Suppressor macrophage treated with lipopolysaccharide for 4 hours (primary cell): ENCODE results near the gene CYBRD1.
"Not testable (repeated sequence)": the region's sequence is repeated elsewhere in the genome, so short reads cannot be mapped to it uniquely, and the experiment has no call there.

Experiments used
- DNase-seq: peaks from one replicate; pipeline ENCODE4 v3.0.0-alpha.2; 2020

CYBRD1 gene

GRCh38 chr2:171516793-171517192 is 5.5 kb upstream of the CYBRD1 start:
- no peak for DNase-seq

- DNase-seq = no peak
Measured at GRCh38 chr2:171520471-171520870, 1.8 kb upstream of the CYBRD1 start.

- DNase-seq = no peak
Measured at GRCh38 chr2:171521361-171522051, 768 bp upstream of the CYBRD1 start.

DNA sequence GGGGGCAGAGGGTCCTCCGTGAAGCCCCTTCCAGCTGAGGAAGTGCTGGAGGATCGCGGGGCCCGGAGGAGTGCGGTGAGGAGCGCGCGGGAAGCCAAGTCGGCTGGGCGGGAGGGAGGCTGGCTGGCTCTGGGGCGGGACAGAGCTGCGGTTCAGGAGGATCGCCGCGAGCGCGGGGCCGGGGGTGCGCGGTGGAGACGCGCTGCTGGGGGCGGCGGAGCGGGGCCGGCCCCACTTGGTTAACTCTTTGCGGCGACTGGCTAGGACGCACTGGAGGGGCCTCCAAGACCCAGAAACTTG is 464 bp downstream of the CYBRD1 start:
- no peak for DNase-seq

- DNase-seq = peak; percentile 67
Measured at GRCh38 chr2:171523088-171524017, 1.1 kb downstream of the CYBRD1 start.

- peak; percentile 11 for DNase-seq
Measured at GRCh38 chr2:171524018-171524401, 1.7 kb downstream of the CYBRD1 start.

GRCh38 chr2:171529914-171530313 is 7.6 kb downstream of the CYBRD1 start:
- DNase-seq = no peak

- no peak for DNase-seq
Measured at GRCh38 chr2:171530378-171530777, 8.1 kb downstream of the CYBRD1 start.

DNA sequence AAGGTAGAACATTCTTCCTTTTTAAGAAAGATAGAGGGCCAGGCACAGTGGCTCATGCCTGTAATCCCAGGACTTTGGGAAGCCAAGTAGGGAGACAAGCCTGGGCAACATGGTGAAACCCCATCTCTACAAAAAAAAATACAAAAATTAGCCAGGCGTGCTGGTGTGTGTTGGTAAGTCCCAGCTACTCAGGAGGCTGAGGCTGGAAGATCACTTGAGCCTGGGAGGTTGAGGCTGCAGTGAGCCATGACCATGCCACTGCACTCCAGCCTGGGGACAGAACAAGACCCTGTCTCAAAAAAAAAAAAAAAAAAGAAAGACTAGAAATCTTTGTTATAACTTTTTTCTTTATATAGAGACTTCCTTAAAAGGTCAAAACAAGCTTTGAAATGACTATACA is 8.6 kb downstream of the CYBRD1 start:
- DNase-seq = not testable (repeated sequence)

DNA sequence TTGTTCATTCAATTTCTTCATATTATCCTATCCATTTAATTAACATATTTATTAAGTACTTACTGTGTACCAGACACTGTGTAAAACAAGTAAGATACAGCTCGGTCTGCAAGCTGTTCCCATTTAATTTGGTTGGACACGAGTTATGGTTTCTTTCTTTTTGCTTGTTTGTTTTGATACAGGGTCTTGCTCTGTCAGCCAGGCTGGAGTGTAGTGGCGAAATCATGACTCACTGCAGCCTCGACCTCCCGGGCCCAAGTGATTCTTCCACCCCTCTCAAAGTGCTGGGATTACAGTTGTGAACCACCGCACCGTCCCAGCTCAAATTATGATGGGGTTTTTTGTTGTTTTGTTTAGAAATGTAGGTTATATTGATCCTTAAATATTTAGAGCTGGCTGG is 9.0 kb downstream of the CYBRD1 start:
- peak; percentile 40 for DNase-seq

- DNase-seq = peak; percentile 42
Measured at GRCh38 chr2:171531836-171532450, 9.7 kb downstream of the CYBRD1 start.

DNA sequence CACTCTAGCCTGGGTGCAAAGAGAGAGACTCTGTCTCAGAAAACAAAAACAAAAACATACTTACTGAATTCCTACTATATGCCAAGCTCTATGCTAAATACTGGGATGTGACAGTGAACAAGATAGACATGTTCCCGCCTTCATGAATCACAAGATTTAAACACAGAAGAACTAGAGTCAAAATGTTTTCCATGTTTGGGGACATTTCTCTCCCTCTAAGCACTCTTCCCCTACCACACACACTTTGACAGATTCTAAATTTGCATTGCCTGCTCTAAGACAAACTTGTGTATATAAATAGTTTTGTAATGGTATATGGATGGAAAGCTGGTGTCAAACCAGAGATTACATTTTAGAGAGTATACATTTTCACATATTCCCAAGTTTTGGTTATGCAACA is 11.1 kb downstream of the CYBRD1 start:
- no peak for DNase-seq

DNA sequence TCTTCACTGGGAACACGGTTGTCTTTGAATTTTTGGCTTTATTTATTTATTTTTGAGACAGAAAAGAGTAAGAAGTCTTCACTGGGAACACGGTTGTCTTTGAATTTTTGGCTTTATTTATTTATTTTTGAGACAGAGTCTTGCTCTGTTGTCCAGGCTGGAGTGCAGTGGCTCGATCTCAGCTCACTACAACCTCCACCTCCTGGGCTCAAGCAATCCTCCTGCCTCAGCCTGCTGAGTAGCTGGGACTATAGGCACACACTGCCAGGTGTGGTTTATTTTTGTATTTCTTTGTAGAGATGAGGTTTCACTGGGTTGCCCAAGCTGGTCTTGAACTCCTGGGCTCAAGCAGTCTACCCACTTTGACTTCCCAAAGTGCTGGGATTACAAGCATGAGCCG is 13.3 kb downstream of the CYBRD1 start:
- DNase-seq = not testable (repeated sequence)

DNA sequence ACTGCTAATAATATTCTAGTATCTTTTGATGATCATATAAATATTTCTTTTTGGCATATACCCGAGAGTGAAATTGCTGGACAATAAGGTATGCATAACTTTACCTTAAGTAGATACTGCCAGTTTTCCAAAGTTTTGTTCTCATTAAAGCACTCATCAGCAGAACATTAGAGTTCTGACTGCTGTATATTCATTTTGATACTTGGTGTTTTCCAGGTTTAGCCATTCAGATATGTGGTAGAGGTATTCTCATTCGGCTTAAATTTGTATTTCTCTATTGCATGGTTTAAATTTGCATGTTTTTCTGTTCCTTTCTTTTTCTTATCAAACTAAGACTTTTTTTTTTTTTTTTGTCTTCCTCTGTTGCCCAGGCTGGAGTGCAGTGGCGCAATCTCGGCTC is 18.2 kb downstream of the CYBRD1 start:
- no peak for DNase-seq

DNA sequence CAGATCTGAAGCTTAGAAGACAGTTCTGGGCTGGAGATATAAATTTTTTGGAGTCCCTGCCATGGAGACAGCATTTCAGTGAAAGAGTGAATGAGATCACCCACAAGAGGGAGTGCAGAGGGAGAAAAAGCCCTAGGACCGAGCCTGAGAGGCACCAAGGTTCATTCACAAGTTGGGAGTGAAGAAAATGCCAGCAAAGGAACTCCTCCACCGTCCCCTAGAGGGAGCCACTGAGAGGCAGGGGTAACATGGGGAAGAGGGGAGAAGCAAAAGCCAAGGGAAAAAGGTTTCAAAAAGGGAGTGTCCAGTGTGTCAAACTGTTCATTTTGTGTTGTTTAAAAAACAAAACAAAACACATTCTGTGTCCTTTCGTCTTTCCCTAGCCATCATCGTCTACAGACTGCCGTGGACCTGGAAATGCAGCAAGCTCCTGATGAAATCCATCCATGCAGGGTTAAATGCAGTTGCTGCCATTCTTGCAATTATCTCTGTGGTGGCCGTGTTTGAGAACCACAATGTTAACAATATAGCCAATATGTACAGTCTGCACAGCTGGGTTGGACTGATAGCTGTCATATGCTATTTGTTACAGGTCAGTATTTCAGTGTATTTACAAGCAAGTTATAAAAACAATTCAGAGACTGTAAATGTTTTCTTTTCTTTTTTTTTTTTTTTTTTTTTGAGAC is 19.1 kb downstream of the CYBRD1 start:
- peak; percentile 15 for DNase-seq

DNA sequence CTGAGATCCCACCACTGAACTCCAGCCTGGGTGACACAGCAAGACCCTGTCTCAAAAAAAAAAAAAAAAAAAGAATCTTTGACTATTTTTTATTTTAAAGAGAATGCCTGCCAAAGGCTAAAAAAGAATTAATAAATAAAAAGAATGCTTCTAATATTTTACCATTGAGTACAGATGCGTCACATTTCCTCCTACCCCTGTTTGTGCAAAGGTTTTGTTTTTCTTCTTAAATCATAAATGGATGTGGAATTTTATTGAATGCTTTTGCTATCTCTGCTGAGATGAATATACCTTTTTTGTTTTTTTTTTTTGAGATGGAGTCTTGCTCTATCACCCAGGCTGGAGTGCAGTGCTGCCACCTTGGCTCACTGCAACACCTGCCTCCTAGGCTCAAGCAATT is 22.8 kb downstream of the CYBRD1 start:
- DNase-seq = no peak

DNA sequence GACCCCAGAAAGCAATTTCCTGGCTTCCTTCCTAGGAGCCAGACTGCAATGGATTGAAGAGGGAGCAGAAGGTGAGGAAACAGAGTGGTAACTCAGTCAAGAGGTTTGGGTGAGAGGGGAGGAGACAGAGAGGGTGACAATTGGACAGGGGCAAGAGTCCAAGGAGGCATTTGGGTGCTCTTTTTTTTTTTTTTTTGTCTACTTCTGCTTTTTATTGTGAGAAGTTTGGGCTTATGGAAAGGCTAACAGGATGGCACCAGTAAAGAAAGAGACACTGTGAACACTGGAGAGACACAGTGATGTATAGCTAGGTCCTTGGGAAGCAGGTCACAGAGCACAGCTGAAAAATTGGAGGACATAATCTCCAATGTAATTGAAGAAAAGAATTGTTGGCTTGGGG is 25.0 kb downstream of the CYBRD1 start:
- no peak for DNase-seq

DNA sequence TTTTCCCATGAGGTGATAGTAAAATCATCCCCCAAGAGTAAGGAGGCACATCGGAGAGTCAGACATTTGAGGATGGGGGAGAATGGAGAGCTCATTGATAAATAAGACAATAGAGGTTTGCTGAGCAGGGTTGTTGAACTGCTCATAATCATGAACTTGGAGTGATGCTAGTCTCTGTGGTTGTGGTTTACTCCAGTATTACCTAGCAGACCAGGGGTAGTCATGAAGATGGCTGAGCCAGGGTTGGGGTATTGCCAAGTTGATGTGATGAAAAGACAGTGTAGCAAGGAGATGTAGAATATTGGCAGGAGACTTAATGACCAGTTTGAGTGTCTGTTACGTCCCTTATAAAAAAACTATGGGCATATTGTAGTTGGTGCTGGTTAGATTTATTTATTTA is 25.4 kb downstream of the CYBRD1 start:
- no peak for DNase-seq

DNA sequence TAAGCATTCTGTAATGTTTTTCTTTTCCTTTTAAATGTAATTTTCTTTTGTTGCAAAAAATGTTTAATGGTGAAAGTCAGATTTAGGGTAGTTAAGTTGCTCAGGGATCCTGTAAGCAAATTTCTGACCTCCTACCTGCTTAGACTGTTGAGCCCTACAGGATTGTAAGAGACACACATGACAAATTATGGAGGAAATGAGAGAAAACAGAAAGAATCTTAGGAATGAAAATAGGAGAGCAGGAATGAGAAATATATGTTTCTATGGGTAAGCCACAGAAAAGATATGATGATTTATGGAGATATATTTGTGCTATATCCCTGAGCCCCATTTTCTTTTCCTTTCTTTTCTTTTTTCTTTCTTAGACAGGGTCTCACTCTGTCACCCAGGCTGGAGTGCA is 28.3 kb downstream of the CYBRD1 start:
- DNase-seq = no peak

GRCh38 chr2:171551836-171552235 is 29.6 kb downstream of the CYBRD1 start:
- DNase-seq = no peak

DNA sequence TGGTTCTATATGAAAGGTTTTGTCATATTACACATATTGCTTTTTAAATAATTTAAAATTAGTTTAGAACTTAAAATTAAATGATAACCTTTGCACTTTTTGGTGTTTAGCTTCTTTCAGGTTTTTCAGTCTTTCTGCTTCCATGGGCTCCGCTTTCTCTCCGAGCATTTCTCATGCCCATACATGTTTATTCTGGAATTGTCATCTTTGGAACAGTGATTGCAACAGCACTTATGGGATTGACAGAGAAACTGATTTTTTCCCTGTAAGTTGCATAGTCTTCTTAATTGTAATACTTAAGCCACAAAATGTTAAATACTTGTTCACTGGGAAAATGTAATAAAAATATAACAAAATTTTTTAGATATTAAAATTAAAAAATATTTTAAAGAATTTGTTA is 31.0 kb downstream of the CYBRD1 start:
- no peak for DNase-seq

- no peak for DNase-seq
Measured at GRCh38 chr2:171553858-171554257, 31.6 kb downstream of the CYBRD1 start.

DNA sequence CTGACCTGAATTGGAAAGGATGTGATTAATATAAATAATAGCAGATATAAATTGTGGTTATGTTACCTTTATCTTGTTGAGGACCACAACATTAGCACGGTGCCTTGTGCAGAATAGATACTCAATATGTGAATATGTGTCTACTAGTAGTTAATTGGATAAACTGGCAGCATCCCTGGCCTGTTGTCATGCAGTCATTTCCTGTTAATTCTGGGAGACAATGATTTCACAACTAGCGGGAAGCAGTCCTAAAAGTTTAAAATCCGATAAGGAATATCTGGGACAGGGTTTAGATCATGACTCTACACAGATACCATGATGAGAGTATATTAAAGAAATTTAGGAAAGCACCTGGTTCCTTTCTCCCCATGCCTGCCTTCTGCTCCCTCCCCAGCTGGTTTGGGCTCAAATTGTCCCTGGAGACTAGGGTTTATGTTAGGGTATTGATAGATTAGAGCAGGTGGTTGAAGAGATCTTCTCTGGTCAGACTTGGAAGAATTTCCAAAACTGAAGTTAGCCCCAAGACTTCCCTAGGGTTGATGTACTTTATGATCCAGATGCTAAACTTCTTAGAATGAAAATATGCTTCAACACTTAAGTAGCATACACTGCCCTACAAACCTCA is 32.8 kb downstream of the CYBRD1 start:
- DNase-seq = no peak
